ENCODE data around the gene TMEM94.
"Not testable (repeated sequence)": the region's sequence is repeated elsewhere in the genome, so short reads cannot be mapped to it uniquely, and the experiment has no call there.

The TMEM94 gene

GRCh38 chr17:75456417-75457046 is at the start of gene TMEM94:
TSS of gene TMEM94 (plus strand) at chr17:75456635. CDS start at chr17:75471906, 15,271 bp downstream.
- DNase-seq (ENCODE audit: low read depth in 2 of 2), result peak; percentile 84 to 86

GRCh38 chr17:75407655-75408352 is 48.6 kb upstream of the TMEM94 start:
- no peak for DNase-seq (ENCODE audit: low read depth in 2 of 2)

DNA sequence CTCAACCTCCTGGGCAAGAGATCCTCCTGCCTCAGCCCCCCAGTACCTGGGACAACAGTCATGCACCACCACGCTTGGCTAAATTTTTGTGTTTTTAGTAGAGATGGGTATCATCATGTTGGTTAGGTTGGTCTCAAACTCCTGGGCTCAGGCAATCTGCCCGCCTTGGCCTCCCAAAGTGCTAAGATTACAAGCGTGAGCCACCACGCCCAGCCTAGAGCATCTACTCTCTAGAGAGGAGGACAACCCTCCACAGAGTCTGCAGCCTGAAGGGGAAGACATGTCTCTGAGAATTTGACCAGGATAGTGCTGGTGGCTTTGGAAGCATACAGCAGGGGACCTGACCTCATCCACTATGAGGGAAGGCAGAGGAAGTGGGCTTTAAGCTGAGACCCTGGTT is 46.3 kb upstream of the TMEM94 start:
- DNase-seq (ENCODE audit: low read depth in 2 of 2), result no peak

DNA sequence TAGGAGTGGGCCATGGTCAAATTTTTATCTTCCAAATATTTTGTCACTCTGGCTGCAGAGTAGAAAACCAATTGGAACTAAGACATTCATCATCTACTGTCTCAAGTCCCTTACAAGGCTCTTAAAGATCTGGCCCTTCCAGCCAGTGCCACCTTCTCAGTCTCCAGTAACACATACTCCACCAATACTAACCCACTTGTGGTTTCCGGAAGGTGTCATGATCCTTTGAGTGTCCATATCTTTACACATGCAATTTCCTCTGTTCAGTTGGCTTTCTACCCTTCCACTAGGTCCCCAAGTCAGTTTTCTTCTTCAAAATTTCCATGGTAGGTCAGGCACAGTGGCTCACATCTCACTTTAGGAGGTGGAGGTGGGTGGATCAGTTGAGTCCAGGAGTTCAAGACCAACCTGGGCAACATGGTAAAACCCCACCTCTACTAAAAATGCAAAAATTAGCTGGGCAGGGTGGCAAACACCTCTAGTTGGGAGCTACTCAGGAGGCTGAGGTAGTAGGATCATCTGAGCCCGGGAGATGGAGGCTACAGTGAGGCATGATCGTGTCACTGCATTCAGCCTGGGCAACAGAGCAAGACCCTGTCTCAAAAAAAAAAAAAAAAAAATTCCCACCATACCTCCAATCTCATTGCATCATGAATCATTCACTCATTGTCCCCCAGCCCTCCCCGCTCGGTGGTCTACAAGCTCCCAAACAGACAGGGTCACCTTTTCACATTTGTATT is 44.9 kb upstream of the TMEM94 start:
- no peak for DNase-seq (ENCODE audit: low read depth in 2 of 2)

- DNase-seq (ENCODE audit: low read depth in 2 of 2), result peak in 1 of 2 experiments; percentile 60
These were observed 43.7 kb upstream of the TMEM94 start for GRCh38 chr17:75412455-75413317.

- no peak for DNase-seq (ENCODE audit: low read depth in 2 of 2)
These were observed 41.9 kb upstream of the TMEM94 start for GRCh38 chr17:75414488-75414887.

GRCh38 chr17:75416006-75416405 is 40.4 kb upstream of the TMEM94 start:
- no peak for DNase-seq (ENCODE audit: low read depth in 2 of 2)

- no peak for DNase-seq (ENCODE audit: low read depth in 2 of 2)
These were observed 39.3 kb upstream of the TMEM94 start for GRCh38 chr17:75417054-75417580.

DNA sequence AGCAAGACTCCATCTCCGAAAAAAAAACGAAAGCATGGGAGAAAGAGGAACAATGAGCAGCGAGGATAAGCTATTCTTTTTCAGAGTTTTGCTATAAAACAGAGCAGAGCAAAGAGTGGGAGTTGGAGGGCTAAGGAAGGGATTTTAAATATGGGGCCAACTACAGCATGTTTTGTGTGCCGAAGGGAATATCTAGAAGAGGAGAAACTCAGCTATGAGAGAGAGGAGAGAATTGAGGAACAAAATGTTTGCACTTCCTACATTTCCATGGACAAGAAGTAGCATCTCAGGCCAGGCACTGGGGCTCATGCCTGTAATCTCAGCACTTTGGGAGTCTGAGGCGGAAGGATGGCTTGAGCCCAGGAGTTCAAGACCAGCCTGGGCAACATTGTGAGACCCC is 37.9 kb upstream of the TMEM94 start:
- no peak for DNase-seq (ENCODE audit: low read depth in 2 of 2)

- DNase-seq (ENCODE audit: low read depth in 2 of 2), result no peak
These were observed 27.6 kb upstream of the TMEM94 start for GRCh38 chr17:75428543-75429469.

DNA sequence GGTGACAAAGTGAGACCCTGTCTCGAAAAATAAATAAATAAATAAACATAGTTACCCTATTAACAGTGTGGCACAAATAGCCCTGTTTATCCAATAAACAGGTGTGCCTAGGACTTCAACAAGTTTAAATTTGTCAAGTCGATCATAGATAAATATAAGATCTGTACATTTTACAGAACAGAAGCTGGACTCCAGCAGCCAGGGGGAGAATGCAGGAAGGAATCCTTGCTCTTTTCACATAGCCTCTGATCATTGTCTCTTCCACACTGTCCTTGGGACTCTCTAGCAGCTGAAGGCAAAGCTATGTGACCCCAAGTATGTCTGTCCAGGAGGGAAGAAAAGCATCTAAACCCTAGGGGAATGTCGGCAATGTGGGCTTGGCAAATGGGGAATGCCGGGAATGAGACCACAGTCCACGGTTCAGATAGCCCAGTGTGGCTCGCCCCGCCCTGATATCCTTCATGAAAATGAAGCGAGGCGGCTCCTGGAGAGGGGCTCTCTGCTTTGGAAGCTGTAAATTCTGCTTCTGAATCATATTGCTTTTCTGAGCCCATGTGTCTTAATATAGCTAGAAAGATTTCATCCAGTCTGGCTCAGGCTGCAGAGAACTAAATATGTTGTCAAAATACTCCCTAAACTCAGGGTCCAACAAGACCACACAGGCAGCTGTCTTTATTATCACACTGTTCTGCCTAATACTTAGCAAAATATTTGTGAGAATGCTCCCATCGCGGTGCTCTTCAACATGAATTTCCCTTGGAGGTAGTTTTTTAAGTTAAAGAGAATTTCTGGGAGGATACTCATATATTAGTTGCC is 26.1 kb upstream of the TMEM94 start:
- DNase-seq (ENCODE audit: low read depth in 2 of 2), result no peak

DNA sequence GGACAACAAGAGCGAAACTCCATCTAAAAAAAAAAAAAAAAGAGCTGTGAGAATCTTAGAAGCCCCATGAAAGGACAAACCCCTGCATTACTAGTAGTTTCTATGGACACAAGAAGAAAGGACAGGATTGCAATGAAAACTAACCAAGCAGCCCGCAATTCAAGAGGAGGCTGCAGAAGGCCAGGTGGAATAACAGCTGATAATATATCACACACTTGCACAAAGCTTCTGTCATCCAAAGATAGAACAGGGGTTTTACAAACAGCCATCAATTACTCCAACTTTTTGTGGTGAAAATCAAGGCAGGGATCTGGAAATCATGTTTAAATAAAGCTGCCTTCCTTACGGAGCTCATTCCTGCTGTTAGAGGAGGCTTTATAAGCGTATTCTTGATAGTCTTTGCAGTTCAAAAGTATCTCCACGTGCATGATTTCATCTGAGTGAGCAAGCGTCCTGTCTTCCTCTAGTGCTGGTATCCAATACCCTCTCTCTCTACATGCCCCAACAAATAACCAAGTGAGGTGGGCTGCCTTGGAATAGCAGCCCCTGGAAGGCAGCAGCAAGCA is 23.1 kb upstream of the TMEM94 start:
- DNase-seq (ENCODE audit: low read depth in 2 of 2), result no peak

GRCh38 chr17:75434433-75434832 is 22.0 kb upstream of the TMEM94 start:
- not testable (repeated sequence) for DNase-seq (ENCODE audit: low read depth in 2 of 2)

- DNase-seq (ENCODE audit: low read depth in 2 of 2), result not testable (repeated sequence)
These were observed 19.0 kb upstream of the TMEM94 start for GRCh38 chr17:75437404-75437803.

DNA sequence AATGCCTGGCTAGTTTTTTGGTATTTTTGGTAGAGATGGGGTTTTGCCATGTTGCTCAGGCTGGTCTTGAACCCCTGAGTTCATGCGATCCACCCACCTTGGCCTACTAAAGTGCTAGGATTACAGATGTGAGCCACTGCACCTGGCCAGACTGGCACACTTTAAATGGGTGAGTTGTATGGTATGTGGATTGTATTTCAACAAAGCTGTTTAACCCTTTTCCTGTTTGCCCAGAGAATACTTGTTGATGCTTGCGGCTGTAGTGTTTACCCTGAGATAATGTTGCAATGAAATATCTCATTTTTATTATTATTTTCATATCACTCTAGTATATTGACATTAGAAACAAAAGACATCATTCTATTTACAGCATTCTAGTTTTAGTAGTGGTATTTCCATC is 17.1 kb upstream of the TMEM94 start:
- no peak for DNase-seq (ENCODE audit: low read depth in 2 of 2)

DNA sequence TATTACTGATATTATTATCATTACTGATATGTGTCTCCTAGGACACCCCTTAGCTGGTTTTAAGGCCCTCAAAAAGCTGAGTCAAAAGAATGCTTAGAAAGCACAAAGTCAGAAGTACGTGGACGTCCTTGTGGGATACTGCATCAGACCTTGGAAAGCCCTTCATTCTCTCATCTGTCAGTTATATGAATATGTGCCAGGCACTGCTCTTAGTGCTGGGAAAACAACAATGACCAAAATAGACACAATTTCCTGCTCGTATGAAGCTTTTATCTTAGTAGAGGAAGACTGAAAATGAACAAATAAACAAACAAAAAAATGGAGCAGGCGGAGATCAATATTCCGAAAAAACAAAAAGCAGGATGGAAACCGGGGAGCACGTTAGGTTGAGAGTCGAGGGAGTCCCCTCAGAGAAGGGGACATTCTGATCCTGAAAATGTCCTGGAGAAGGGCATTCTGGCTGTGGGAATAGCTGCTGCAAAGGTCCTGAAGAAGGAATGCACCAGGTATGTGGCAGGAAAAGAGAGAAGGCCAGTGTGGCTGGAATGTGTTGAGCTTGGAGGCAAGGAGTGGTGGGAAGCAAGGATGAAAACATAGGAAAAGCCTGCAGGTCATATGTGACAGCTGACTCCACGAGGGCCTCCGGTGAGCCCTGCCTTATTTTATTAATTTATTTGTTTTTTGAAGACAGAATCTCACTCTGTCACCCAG is 15.5 kb upstream of the TMEM94 start:
- no peak for DNase-seq (ENCODE audit: low read depth in 2 of 2)

GRCh38 chr17:75442168-75443103 is 14.0 kb upstream of the TMEM94 start:
- DNase-seq (ENCODE audit: low read depth in 2 of 2), result no peak

DNA sequence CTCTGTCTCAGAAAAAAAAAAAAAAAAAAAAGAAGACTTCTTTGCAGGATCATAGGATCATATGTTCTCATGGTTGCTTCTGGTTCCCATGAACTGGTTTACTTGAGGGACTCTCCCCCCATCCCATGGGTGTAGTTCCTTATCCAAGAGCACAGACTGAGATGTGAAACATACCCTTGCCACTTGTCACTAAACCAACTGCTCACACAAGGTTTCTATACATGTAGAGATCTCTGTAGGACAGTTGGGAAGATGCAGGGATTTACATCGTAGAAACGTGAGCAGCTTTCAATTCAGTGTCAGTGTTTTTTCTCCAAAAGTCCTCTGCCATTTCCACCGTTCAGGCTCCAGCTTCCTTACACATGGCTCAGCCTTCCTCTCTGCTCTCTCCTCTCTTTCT is 11.1 kb upstream of the TMEM94 start:
- DNase-seq (ENCODE audit: low read depth in 2 of 2), result no peak
